MM.1S (cell line): Measurements from ENCODE around the gene IGF1R.

ENCODE experiments used
- CTCF ChIP-seq: fragments of 300-600 bp; sonication (generic); IDR thresholded peaks from 2 replicates; pipeline ENCODE4 v1.5.1; 2016; ENCODE audit warnings: antibody characterized with exemption, low read length, mixed read lengths
- EZH2 ChIP-seq: fragments of 300-600 bp; sonication (generic); optimal IDR thresholded peaks from 2 replicates; pipeline ENCODE3; 2017; ENCODE audit warnings: low read depth, mild to moderate bottlenecking, antibody characterized with exemption, low read length, mixed read lengths
- EZH2phosphoT487 ChIP-seq: fragments of 300-600 bp; sonication (generic); IDR thresholded peaks from 2 replicates; pipeline ENCODE4 v1.6.1; 2018; ENCODE audit warnings: antibody characterized with exemption, low read length

GRCh38 chr15:98791046-98791701 lies 142.8 kb downstream of the IGF1R start:
- TF ChIP-seq CTCF (no peak), EZH2phosphoT487 (no peak), EZH2 (no peak)
